Right lobe of liver (tissue), 6 donors: ENCODE measurements around the gene SIPA1. TPM values are rescaled to one million over a fixed set of nuclear protein-coding genes. Genes with fewer than 3 reads are reported as not detected.

Experiments used
- ATAC-seq, 4 donors: fragments of 200-7000 bp; cut with Tn5 transposase; one replicate each; pipeline ENCODE4 v1.9.1; 2020; ENCODE audit warnings: mild to moderate bottlenecking in 4 of 4, moderate library complexity in 4 of 4
- DNase-seq, 3 donors: peaks; one replicate each; pipeline ENCODE4 v3.0.0-alpha.2; 2020
- H3K27ac ChIP-seq, 3 donors: fragments of 200-600 bp; one replicate each; pipeline ENCODE4 v1.8.0; 2022
- H3K27me3 ChIP-seq, 2 donors: fragments of 200-600 bp; one replicate each; pipeline ENCODE4 v1.8.0; 2022
- H3K36me3 ChIP-seq, 4 donors: fragments of 200-600 bp; sonication (generic) in 1 of 4; one replicate each; pipeline versions ENCODE4 v1.5.1 to v1.8.0; 2017 to 2022; ENCODE audit warnings: control low read depth in 1 of 4
- H3K4me1 ChIP-seq, 4 donors: fragments of 200-600 bp; sonication (generic) in 1 of 4; one replicate each; pipeline versions ENCODE4 v1.5.1 to v1.8.0; 2017 to 2022; ENCODE audit warnings: control low read depth in 1 of 4
- H3K4me3 ChIP-seq, 3 donors: fragments of 200-600 bp; one replicate each; pipeline ENCODE4 v1.8.0; 2022
- H3K9me3 ChIP-seq, 4 donors: fragments of 200-600 bp; sonication (generic) in 1 of 4; one replicate each; pipeline versions ENCODE4 v1.5.1 to v1.8.0; 2017 to 2022; ENCODE audit warnings: control low read depth in 1 of 4
- POLR2A ChIP-seq: fragments of 450-650 bp; IDR thresholded peaks from one replicate; pipeline ENCODE4 v1.6.1; 2017; ENCODE audit warnings: antibody characterized with exemption, mild to moderate bottlenecking
- WGBS: methylation state at CpG from one replicate; pipeline ENCODE4 v1.1.6; 2018; ENCODE audit warnings: low coverage, low lambda C conversion rate; ENCODE audit not compliant: insufficient coverage; ENCODE audit errors: missing lambda C conversion rate; 5-methylcytosine and 5-hydroxymethylcytosine counted together
- intact Hi-C, 2 donors: fragments of 100-400 bp; cut with DNase I; formaldehyde crosslinking; loops; one replicate each; pipeline versions ENCODE4 v1.11.2 to v1.14.1; 2022
- total RNA-seq, 6 experiments: library from RNA; depleted of rRNA in 2 of 6; stranded (reverse); fragments of >200 nt in 2 of 6; fragmentation: NEBNext Ultra II Directional in 3 of 6; extraction: Animal tissue kit (Norgen Biotek cat#: 25700) in 3 of 6; gene quantifications; one replicate each; pipeline versions ENCODE4 v1.1.0 to v1.2.4, GENCODE V29; 2016 to 2023
- TF ChIP-seq, protein P1 (sequence below), 4 donors: fragments of 200-600 bp in 3 of 4; fragments of 450-650 bp in 1 of 4; IDR thresholded peaks; one replicate each; pipeline versions ENCODE4 v1.5.1 to v1.8.0; 2016 to 2022; ENCODE audit warnings: antibody characterized with exemption in 4 of 4, mild to moderate bottlenecking in 2 of 4
- donor health status: DM: no; HTN: yes; CAD: no.
- donor health status: DM: no; HTN: no; CAD: no.
- donor health status: DM: no; HTN: no; CAD: no.
- donor health status: DM: no; HTN: yes; CAD: no.
- donor health status: DM: no; HTN: yes; CAD: no.

SIPA1 gene
- total RNA-seq, 6 experiments from 2014 or later: 21.1 to 34.1 (median 25.3) TPM

DNA sequence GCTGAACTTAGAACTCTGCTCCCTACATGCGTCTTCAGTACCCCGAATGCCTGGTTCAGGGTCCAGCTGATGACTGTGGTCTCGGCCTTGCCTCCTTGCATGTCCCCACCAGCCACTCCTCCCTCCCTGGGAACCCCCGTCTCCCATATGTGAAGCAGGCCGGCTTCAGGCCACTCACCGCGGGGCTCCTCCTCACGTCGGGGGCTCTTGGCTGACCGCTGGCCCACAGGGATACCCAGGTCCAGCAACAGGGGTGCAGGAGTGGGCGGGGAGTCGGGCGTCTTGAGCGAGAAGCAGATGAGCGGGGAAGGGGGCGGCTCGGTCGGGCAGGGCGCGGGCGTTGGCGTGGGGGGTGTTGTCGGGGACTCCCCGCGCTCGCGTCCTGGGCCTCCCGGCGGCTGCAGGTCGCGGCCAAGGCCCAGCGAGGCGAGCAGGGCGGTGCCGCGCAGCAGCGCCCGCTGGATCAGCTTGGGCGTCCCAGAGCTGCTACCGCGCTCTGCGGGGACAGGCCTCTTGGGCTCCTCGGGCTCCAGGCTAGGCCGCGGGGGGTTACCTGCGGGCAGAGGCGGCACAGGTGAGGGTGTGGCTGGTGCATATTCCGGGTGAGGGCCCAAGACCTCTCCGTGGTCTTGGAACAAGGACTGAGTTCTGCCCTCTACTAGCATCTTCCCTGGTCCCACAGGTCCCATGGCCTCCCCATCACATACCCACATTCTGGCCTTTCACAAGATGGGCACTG lies 38.5 kb upstream of the SIPA1 start:
- DNase-seq: no peak
- H3K27me3 ChIP-seq: no peaks in the 10 kb centered on the region
- 74% methylated on average over 5 of the region's 49 CpGs for WGBS
- peaks cover 0 to 34% (median 14%) of the 10 kb centered on the region in 4 donors for H3K36me3 ChIP-seq
- TF ChIP-seq, protein P1, sequence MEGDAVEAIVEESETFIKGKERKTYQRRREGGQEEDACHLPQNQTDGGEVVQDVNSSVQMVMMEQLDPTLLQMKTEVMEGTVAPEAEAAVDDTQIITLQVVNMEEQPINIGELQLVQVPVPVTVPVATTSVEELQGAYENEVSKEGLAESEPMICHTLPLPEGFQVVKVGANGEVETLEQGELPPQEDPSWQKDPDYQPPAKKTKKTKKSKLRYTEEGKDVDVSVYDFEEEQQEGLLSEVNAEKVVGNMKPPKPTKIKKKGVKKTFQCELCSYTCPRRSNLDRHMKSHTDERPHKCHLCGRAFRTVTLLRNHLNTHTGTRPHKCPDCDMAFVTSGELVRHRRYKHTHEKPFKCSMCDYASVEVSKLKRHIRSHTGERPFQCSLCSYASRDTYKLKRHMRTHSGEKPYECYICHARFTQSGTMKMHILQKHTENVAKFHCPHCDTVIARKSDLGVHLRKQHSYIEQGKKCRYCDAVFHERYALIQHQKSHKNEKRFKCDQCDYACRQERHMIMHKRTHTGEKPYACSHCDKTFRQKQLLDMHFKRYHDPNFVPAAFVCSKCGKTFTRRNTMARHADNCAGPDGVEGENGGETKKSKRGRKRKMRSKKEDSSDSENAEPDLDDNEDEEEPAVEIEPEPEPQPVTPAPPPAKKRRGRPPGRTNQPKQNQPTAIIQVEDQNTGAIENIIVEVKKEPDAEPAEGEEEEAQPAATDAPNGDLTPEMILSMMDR (IDR thresholded peaks at IDR 0.05): no peak
- no peak for TF ChIP-seq POLR2A
- H3K4me1 ChIP-seq: no peaks in the 10 kb centered on the region
- no peak overlapping the region for H3K27ac ChIP-seq
- intact Hi-C loops: no loop called here
- ATAC-seq: no peak
- H3K4me3 ChIP-seq: no peak overlapping the region
- no peaks in the 10 kb centered on the region for H3K9me3 ChIP-seq

- intact Hi-C loops: no loop called here
- Histone ChIP-seq H3K4me1 (no peaks in the 10 kb centered on the region), H3K4me3 (no peak overlapping the region), H3K9me3 (no peaks in the 10 kb centered on the region), H3K27ac (no peak overlapping the region), H3K36me3 (peaks cover 0 to 39% (median 17%) of the 10 kb centered on the region in 4 donors), H3K27me3 (no peaks in the 10 kb centered on the region)
- 84% methylated on average over 2 of the region's 6 CpGs for WGBS
- DNase-seq (no peak), ATAC-seq (no peak)
- TF ChIP-seq, protein P1 (IDR thresholded peaks at IDR 0.05): no peak
- TF ChIP-seq POLR2A: no peak
Observed at GRCh38 chr11:65599955-65600246, 38.0 kb upstream of the SIPA1 start.

- ATAC-seq (no peak), DNase-seq (no peak)
- Histone ChIP-seq H3K9me3 (no peaks in the 10 kb centered on the region), H3K27me3 (no peaks in the 10 kb centered on the region), H3K27ac (no peak overlapping the region), H3K4me3 (no peak overlapping the region), H3K36me3 (peaks cover 6 to 51% (median 19%) of the 10 kb centered on the region in 4 donors), H3K4me1 (no peaks in the 10 kb centered on the region)
- intact Hi-C loops: no loop called here
- no peak for TF ChIP-seq POLR2A
- TF ChIP-seq, protein P1 (IDR thresholded peaks at IDR 0.05): no peak
- WGBS: 100% methylated on average over 1 of the region's 1 CpG
Observed at GRCh38 chr11:65604258-65604657, 33.6 kb upstream of the SIPA1 start.

DNA sequence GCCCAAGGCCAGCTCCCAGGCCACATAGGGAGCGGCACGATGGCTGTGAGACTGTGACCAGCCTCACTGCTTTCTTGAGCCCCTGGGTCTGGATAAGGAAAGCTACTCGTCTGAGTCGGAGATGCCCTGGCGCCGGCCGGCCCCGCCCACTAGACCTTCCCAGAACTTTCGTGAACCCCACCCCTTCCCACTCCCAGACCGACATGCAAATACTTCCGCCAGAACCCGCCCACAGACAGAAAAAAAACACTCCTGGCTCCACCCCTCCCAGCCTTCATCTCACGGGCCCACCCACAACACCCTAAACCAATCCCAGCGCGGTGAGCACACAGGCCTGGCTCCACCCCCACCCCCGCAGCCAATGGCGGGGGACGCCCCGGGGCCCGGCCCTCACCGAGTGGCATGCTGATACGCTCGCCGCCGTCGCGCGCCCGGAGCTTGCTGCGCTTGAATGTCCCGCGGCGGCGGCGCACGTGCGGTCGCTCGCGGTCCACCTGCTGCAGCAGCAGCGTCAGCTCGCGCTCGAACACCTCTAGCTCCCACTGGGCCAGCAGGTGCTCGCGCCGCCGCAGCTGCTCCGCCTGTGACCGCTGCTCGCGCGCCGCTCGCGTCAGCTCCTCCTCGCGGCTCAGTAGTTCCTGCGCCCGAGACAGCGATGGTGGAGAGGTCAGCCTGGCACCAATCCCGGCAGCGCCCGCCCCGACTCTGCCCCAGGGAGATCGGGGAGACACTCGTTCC lies 30.9 kb upstream of the SIPA1 start:
- no peak overlapping the region for H3K4me3 ChIP-seq
- WGBS: 80% methylated on average over 9 of the region's 67 CpGs
- ATAC-seq (peak; percentile 62 to 78 (median 64)), DNase-seq (peak in 2 of 3 donors; percentile 70 to 75)
- H3K36me3 ChIP-seq: peaks cover 6 to 56% (median 19%) of the 10 kb centered on the region in 4 donors
- H3K9me3 ChIP-seq: no peaks in the 10 kb centered on the region
- no peak for TF ChIP-seq POLR2A
- TF ChIP-seq, protein P1 (IDR thresholded peaks at IDR 0.05): no peak
- H3K27ac ChIP-seq: peak overlapping the region in 2 of 3 donors; percentile 48 to 49
- H3K27me3 ChIP-seq: no peaks in the 10 kb centered on the region
- peaks cover 0 to 19% (median 4%) of the 10 kb centered on the region in 4 donors for H3K4me1 ChIP-seq
- intact Hi-C loops: no loop called here
